Right lobe of liver (tissue), 6 donors: ENCODE results near the gene RARB. TPM values are rescaled to one million over a fixed set of nuclear protein-coding genes. Genes with fewer than 3 reads are reported as not detected.

Experiments used
- ATAC-seq, 4 donors: fragments of 200-7000 bp; cut with Tn5 transposase; one replicate each; pipeline ENCODE4 v1.9.1; 2020; ENCODE audit warnings: mild to moderate bottlenecking in 4 of 4, moderate library complexity in 4 of 4
- DNase-seq, 3 donors: peaks; one replicate each; pipeline ENCODE4 v3.0.0-alpha.2; 2020
- H3K27ac ChIP-seq, 3 donors: fragments of 200-600 bp; one replicate each; pipeline ENCODE4 v1.8.0; 2022
- H3K27me3 ChIP-seq, 2 donors: fragments of 200-600 bp; one replicate each; pipeline ENCODE4 v1.8.0; 2022
- H3K36me3 ChIP-seq, 4 donors: fragments of 200-600 bp; sonication (generic) in 1 of 4; one replicate each; pipeline versions ENCODE4 v1.5.1 to v1.8.0; 2017 to 2022; ENCODE audit warnings: control low read depth in 1 of 4
- H3K4me1 ChIP-seq, 4 donors: fragments of 200-600 bp; sonication (generic) in 1 of 4; one replicate each; pipeline versions ENCODE4 v1.5.1 to v1.8.0; 2017 to 2022; ENCODE audit warnings: control low read depth in 1 of 4
- H3K4me3 ChIP-seq, 3 donors: fragments of 200-600 bp; one replicate each; pipeline ENCODE4 v1.8.0; 2022
- H3K9me3 ChIP-seq, 4 donors: fragments of 200-600 bp; sonication (generic) in 1 of 4; one replicate each; pipeline versions ENCODE4 v1.5.1 to v1.8.0; 2017 to 2022; ENCODE audit warnings: control low read depth in 1 of 4
- CTCF ChIP-seq, 4 donors: fragments of 200-600 bp in 3 of 4; fragments of 450-650 bp in 1 of 4; IDR thresholded peaks; one replicate each; pipeline versions ENCODE4 v1.5.1 to v1.8.0; 2016 to 2022; ENCODE audit warnings: antibody characterized with exemption in 4 of 4, mild to moderate bottlenecking in 2 of 4
- POLR2A ChIP-seq: fragments of 450-650 bp; IDR thresholded peaks from one replicate; pipeline ENCODE4 v1.6.1; 2017; ENCODE audit warnings: antibody characterized with exemption, mild to moderate bottlenecking
- WGBS: methylation state at CpG from one replicate; pipeline ENCODE4 v1.1.6; 2018; ENCODE audit warnings: low coverage, low lambda C conversion rate; ENCODE audit not compliant: insufficient coverage; ENCODE audit errors: missing lambda C conversion rate; 5-methylcytosine and 5-hydroxymethylcytosine counted together
- intact Hi-C, 2 donors: fragments of 100-400 bp; cut with DNase I; formaldehyde crosslinking; loops; one replicate each; pipeline versions ENCODE4 v1.11.2 to v1.14.1; 2022
- total RNA-seq, 6 experiments: library from RNA; depleted of rRNA in 2 of 6; stranded (reverse); fragments of >200 nt in 2 of 6; fragmentation: NEBNext Ultra II Directional in 3 of 6; extraction: Animal tissue kit (Norgen Biotek cat#: 25700) in 3 of 6; gene quantifications; one replicate each; pipeline versions ENCODE4 v1.1.0 to v1.2.4, GENCODE V29; 2016 to 2023
- donor health status: DM: no; HTN: yes; CAD: no.
- donor health status: DM: no; HTN: no; CAD: no.
- donor health status: DM: no; HTN: no; CAD: no.
- donor health status: DM: no; HTN: yes; CAD: no.
- donor health status: DM: no; HTN: yes; CAD: no.

Gene RARB
- total RNA-seq, 6 experiments from 2014 or later = 1.2 to 2.8 (median 2.1) TPM

GRCh38 chr3:25423780-25424588 is 4.1 kb upstream of the RARB start:
- no peak for DNase-seq
- no peaks in the 10 kb centered on the region for H3K36me3 ChIP-seq
- ATAC-seq = no peak
- TF ChIP-seq CTCF (IDR thresholded peaks at IDR 0.05) = no peak
- no peak for TF ChIP-seq POLR2A
- H3K4me3 ChIP-seq = no peak overlapping the region
- no peaks in the 10 kb centered on the region for H3K9me3 ChIP-seq
- WGBS = 68% methylated on average over 6 of the region's 9 CpGs
- H3K27me3 ChIP-seq = no peaks in the 10 kb centered on the region
- H3K4me1 ChIP-seq = peaks cover 0 to 13% (median 0%) of the 10 kb centered on the region in 4 donors
- no peak overlapping the region for H3K27ac ChIP-seq
- intact Hi-C loops = no loop called here

GRCh38 chr3:25424614-25425013 is 3.4 kb upstream of the RARB start:
- Histone ChIP-seq H3K4me1 (peaks cover 0 to 13% (median 0%) of the 10 kb centered on the region in 4 donors), H3K9me3 (no peaks in the 10 kb centered on the region), H3K27ac (no peak overlapping the region), H3K27me3 (no peaks in the 10 kb centered on the region), H3K36me3 (no peaks in the 10 kb centered on the region), H3K4me3 (no peak overlapping the region)
- no peak for ATAC-seq
- no peak for DNase-seq
- intact Hi-C loops = no loop called here
- no peak for TF ChIP-seq POLR2A
- TF ChIP-seq CTCF (IDR thresholded peaks at IDR 0.05) = no peak
- 85% methylated on average over 4 of the region's 5 CpGs for WGBS

GRCh38 chr3:25426408-25426807 is 1.7 kb upstream of the RARB start:
- DNase-seq (no peak), ATAC-seq (no peak)
- intact Hi-C loops = no loop called here
- Histone ChIP-seq H3K4me1 (peaks cover 0 to 16% (median 0%) of the 10 kb centered on the region in 4 donors), H3K9me3 (no peaks in the 10 kb centered on the region), H3K27me3 (no peaks in the 10 kb centered on the region), H3K36me3 (no peaks in the 10 kb centered on the region), H3K4me3 (no peak overlapping the region), H3K27ac (no peak overlapping the region)
- TF ChIP-seq POLR2A = no peak
- no peak for TF ChIP-seq CTCF (IDR thresholded peaks at IDR 0.05)
- no CpG with 5 or more reads among the region's 2 CpGs for WGBS

- Histone ChIP-seq H3K4me1 (peaks cover 0 to 9% (median 0%) of the 10 kb centered on the region in 4 donors), H3K4me3 (peak overlapping the region in 2 of 3 donors; percentile 57 to 61), H3K27me3 (no peaks in the 10 kb centered on the region), H3K36me3 (no peaks in the 10 kb centered on the region), H3K9me3 (no peaks in the 10 kb centered on the region), H3K27ac (peak overlapping the region; percentile 90 to 98 (median 95))
- no peak for TF ChIP-seq POLR2A
- no peak for TF ChIP-seq CTCF (IDR thresholded peaks at IDR 0.05)
- ATAC-seq (peak in 1 of 4 donors; percentile 5), DNase-seq (no peak)
- intact Hi-C loops = no loop called here
- WGBS = 31% methylated on average over 2 of the region's 2 CpGs
Observed at GRCh38 chr3:25427155-25427554, 908 bp upstream of the RARB start.
